Liver (tissue), 9 donors: ENCODE results near the gene CCM2. TPM values are rescaled to one million over a fixed set of nuclear protein-coding genes. Genes with fewer than 3 reads are reported as not detected.

Experiments used
- DNase-seq: peaks from one replicate; pipeline ENCODE4 v3.0.0-alpha.2; 2017; ENCODE audit warnings: low spot score
- H3K27ac ChIP-seq, 2 donors: one replicate each; pipeline ENCODE4 v1.7.0; 2013; ENCODE audit warnings: inconsistent platforms in 2 of 2, low read length in 2 of 2, control low read depth in 1 of 2, low read depth in 1 of 2, mild to moderate bottlenecking in 1 of 2
- H3K27me3 ChIP-seq, 4 donors: one replicate each; pipeline versions ENCODE4 v1.6.1 to v1.7.0; 2013; ENCODE audit warnings: low read length in 3 of 4, inconsistent platforms in 1 of 4, mild to moderate bottlenecking in 1 of 4, moderate library complexity in 1 of 4; ENCODE audit not compliant: control insufficient read depth in 4 of 4, insufficient read depth in 4 of 4
- H3K36me3 ChIP-seq, 4 donors: one replicate each; pipeline versions ENCODE4 v1.6.1 to v1.7.0; 2013; ENCODE audit warnings: low read length in 3 of 4, mild to moderate bottlenecking in 3 of 4, low read depth in 1 of 4, moderate library complexity in 1 of 4; ENCODE audit not compliant: control insufficient read depth in 4 of 4, insufficient read depth in 3 of 4
- H3K4me1 ChIP-seq, 4 donors: one replicate each; pipeline versions ENCODE4 v1.6.1 to v1.7.0; 2013; ENCODE audit warnings: low read length in 3 of 4, mild to moderate bottlenecking in 3 of 4, moderate library complexity in 1 of 4; ENCODE audit not compliant: control insufficient read depth in 4 of 4, insufficient read depth in 4 of 4
- H3K4me3 ChIP-seq, 3 donors: one replicate each; pipeline versions ENCODE4 v1.6.1 to v1.7.0; 2013; ENCODE audit warnings: low read length in 3 of 3, control low read depth in 1 of 3, low read depth in 1 of 3, mild to moderate bottlenecking in 1 of 3
- H3K9ac ChIP-seq, 2 donors: one replicate each; pipeline ENCODE4 v1.7.0; 2013; ENCODE audit warnings: low read length in 2 of 2, mild to moderate bottlenecking in 2 of 2, moderate library complexity in 2 of 2, control low read depth in 1 of 2, low read depth in 1 of 2
- H3K9me3 ChIP-seq, 4 donors: one replicate each; pipeline versions ENCODE4 v1.6.1 to v1.7.0; 2013; ENCODE audit warnings: low read length in 3 of 4; ENCODE audit not compliant: control insufficient read depth in 4 of 4
- EGR1 ChIP-seq, 2 donors: IDR thresholded peaks; 2 replicates each; pipeline ENCODE4 v1.6.1; 2016 to 2018; ENCODE audit warnings: antibody characterized with exemption in 2 of 2, low read depth in 2 of 2
- FOXA1 ChIP-seq: IDR thresholded peaks from 2 replicates; pipeline ENCODE4 v1.6.1; 2016; ENCODE audit warnings: antibody characterized with exemption
- HNF4A ChIP-seq, 2 donors: conservative IDR thresholded peaks; 2 replicates each; pipeline ENCODE4 v1.6.1; 2016; ENCODE audit warnings: antibody characterized with exemption in 2 of 2, mild to moderate bottlenecking in 2 of 2
- HNF4G ChIP-seq: IDR thresholded peaks from 2 replicates; pipeline ENCODE4 v1.6.1; 2016; ENCODE audit warnings: antibody characterized with exemption
- MAX ChIP-seq: IDR thresholded peaks from 2 replicates; pipeline ENCODE4 v1.6.1; 2016; ENCODE audit warnings: antibody characterized with exemption
- NR2F2 ChIP-seq: IDR thresholded peaks from 2 replicates; pipeline ENCODE4 v1.6.1; 2016; ENCODE audit warnings: antibody characterized with exemption
- RAD21 ChIP-seq, 2 donors: IDR thresholded peaks; 2 replicates each; pipeline ENCODE4 v1.6.1; 2016; ENCODE audit warnings: antibody characterized with exemption in 2 of 2, mild to moderate bottlenecking in 2 of 2
- REST ChIP-seq: IDR thresholded peaks from 2 replicates; pipeline ENCODE4 v1.6.1; 2016; ENCODE audit warnings: antibody characterized with exemption, mild to moderate bottlenecking
- RXRA ChIP-seq, 2 donors: IDR thresholded peaks; 2 replicates each; pipeline ENCODE4 v1.6.1; 2017 to 2018; ENCODE audit warnings: antibody characterized with exemption in 2 of 2, mild to moderate bottlenecking in 1 of 2
- SP1 ChIP-seq: IDR thresholded peaks from 2 replicates; pipeline ENCODE4 v1.6.1; 2018; ENCODE audit warnings: antibody characterized with exemption, mild to moderate bottlenecking
- TAF1 ChIP-seq: conservative IDR thresholded peaks from 2 replicates; pipeline ENCODE4 v1.6.1; 2016; ENCODE audit warnings: antibody characterized with exemption, mild to moderate bottlenecking
- YY1 ChIP-seq: IDR thresholded peaks from 2 replicates; pipeline ENCODE4 v1.6.1; 2016; ENCODE audit warnings: antibody characterized with exemption, mild to moderate bottlenecking
- ZBTB33 ChIP-seq: IDR thresholded peaks from 2 replicates; pipeline ENCODE4 v1.6.1; 2016; ENCODE audit warnings: antibody characterized with exemption
- WGBS: extraction: QIAGEN DNeasy Blood & Tissue Kit; methylation state at CpG from one replicate; pipeline ENCODE4 v1.1.7; 2013; 5-methylcytosine and 5-hydroxymethylcytosine counted together
- polyA plus RNA-seq, 2 donors: library from polyadenylated mRNA; stranded (reverse) in 1 of 2; unstranded in 1 of 2; fragments of 200-250 nt in 1 of 2; fragments of >200 nt in 1 of 2; fragmentation: Nextera tagmentation in 1 of 2; extraction: Ambion mirVana in 1 of 2; gene quantifications; one replicate each; pipeline versions ENCODE4 v1.2.1 to v1.2.3, GENCODE V29; 2013 to 2015
- total RNA-seq, 2 donors: library from RNA; depleted of rRNA; stranded (reverse); fragments of >200 nt; gene quantifications; one replicate each; pipeline ENCODE4 v1.2.3, GENCODE V29; 2014
- TF ChIP-seq, protein P1 (sequence below): IDR thresholded peaks from 2 replicates; pipeline ENCODE4 v1.6.1; 2016; ENCODE audit warnings: antibody characterized with exemption
- donor health status: healthy.
- donor health status: healthy.
- donor health status: healthy.
- donor health status: healthy.
- donor health status: healthy.

CCM2 gene
- total and polyA plus RNA-seq, 4 donors = 26.3 to 65.0 (median 47.5) TPM

DNA sequence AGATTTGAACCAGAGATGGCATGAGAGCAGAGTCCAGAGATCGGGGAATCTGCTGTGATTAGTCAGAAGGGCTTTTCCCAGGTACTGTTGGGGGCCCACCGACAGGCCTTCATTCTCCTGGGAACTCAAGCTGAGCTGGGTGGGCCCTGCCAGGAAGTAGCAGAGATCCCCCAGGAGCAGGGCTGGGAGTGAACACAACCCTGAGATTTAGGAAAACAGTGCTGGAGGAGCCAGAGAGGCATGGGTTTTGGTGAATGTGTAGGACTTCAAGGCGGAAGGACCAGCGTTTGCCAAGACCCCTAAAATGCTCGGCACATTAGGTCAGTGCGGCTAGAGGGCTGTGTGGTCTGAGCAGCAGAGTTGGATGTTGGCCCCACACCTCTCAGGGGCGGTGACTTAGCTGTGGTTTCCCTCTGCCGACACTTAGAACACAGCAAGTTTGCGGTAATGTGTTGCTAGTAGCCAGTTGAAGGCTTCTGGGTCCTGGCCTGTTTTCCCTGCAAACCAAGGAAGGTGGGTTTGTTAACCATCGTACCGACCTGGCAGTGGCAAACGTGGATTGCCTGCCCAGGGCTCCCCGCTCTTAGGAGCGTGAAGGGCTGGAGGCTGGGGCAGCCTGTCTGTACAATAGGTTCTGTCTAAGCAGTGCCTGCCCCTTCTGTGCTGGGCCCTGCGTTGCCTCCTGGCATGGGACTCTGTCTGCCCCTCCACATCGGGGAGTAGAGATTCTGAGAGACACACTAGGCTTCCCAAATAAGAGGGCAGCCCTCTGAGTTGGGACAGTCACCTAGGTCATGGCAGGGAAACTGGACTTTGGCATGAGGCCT, 74.7 kb downstream of the CCM2 start:
- WGBS = 94% methylated on average over 16 of the region's 16 CpGs

GRCh38 chr7:45075355-45075644, 75.3 kb downstream of the CCM2 start:
- H3K27me3 ChIP-seq = no peaks in the 10 kb centered on the region
- DNase-seq = no peak
- H3K4me3 ChIP-seq = no peak overlapping the region
- no peaks in the 10 kb centered on the region for H3K4me1 ChIP-seq
- no peak overlapping the region for H3K27ac ChIP-seq
- H3K9me3 ChIP-seq = no peaks in the 10 kb centered on the region
- H3K9ac ChIP-seq = no peak overlapping the region
- peaks cover 12 to 63% (median 44%) of the 10 kb centered on the region in 4 donors for H3K36me3 ChIP-seq
- TF ChIP-seq NR2F2 (no peak), MAX (no peak), TAF1 (no peak), RXRA (IDR thresholded peaks at IDR 0.05) (no peak), RAD21 (IDR thresholded peaks at IDR 0.05) (no peak), YY1 (no peak), HNF4G (no peak), ZBTB33 (no peak), REST (no peak), HNF4A (conservative IDR thresholded peaks at IDR 0.05) (no peak), FOXA1 (no peak), EGR1 (IDR thresholded peaks at IDR 0.05; ENCODE audit: low read depth in 2 of 2) (no peak)
- TF ChIP-seq, protein P1, sequence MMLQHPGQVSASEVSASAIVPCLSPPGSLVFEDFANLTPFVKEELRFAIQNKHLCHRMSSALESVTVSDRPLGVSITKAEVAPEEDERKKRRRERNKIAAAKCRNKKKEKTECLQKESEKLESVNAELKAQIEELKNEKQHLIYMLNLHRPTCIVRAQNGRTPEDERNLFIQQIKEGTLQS = no peak
- 80% methylated on average over 1 of the region's 1 CpG for WGBS

More for the DNA sequence above, 74.7 kb downstream of the CCM2 start:
- no peak overlapping the region for H3K27ac ChIP-seq
- no peak overlapping the region for H3K9ac ChIP-seq
- no peaks in the 10 kb centered on the region for H3K9me3 ChIP-seq
- no peaks in the 10 kb centered on the region for H3K27me3 ChIP-seq
- no peaks in the 10 kb centered on the region for H3K4me1 ChIP-seq
- H3K36me3 ChIP-seq = peaks cover 12 to 69% (median 47%) of the 10 kb centered on the region in 4 donors
- no peak overlapping the region for H3K4me3 ChIP-seq
- no peak for DNase-seq
- TF ChIP-seq SP1 = no peak
- TF ChIP-seq MAX = no peak
